Stimulated activated CD4-positive, alpha-beta T cell treated with anti-CD3 and anti-CD28 coated beads, Interleukin-4, amount 100 ng/mL, for 4 hours (primary cell): ENCODE measurements around the gene LDLRAD3.

Experiments used
- DNase-seq, 2 experiments: peaks; one replicate each; pipeline ENCODE4 v3.0.0-alpha.2; 2020

Gene LDLRAD3

DNA sequence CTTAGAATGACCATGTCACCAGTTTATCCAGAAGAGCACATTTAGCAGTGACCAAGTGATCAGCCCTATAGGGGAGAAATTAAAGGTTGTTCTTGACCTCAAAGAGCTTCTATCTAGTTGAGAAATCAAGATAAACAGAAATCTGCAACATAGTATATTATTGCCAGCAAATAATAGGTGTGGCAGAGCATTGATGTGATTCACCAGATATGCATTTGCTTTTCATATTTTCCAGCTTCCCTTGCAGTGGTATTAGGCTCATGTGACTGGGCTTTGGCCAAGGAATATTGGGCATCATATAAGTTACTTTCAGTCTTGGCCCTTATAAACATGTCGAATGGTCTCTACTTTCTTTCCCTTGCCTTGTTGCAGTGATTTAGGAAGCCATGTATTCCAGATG lies 310.9 kb downstream of the LDLRAD3 start:
- DNase-seq: no peak

DNA sequence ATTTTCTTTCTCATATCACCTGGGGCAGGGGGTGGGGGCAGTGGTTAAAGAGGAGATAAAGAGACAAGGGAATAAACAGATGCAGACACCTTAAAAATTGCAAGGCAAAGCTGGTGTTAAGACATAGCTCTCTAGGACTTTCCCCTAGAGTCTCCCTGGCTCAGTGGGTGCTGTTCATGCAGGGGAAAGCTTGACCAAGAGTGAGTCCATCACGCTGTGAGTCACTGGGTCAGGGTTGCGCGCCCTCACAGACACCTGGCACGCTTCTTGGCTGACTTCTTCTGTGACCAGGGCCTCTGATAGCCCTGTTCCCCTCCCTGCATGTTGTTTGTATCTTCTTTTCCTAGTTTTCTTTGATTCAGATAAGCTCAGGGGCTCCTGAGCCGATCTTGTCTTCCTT lies 313.5 kb downstream of the LDLRAD3 start:
- no peak for DNase-seq

DNA sequence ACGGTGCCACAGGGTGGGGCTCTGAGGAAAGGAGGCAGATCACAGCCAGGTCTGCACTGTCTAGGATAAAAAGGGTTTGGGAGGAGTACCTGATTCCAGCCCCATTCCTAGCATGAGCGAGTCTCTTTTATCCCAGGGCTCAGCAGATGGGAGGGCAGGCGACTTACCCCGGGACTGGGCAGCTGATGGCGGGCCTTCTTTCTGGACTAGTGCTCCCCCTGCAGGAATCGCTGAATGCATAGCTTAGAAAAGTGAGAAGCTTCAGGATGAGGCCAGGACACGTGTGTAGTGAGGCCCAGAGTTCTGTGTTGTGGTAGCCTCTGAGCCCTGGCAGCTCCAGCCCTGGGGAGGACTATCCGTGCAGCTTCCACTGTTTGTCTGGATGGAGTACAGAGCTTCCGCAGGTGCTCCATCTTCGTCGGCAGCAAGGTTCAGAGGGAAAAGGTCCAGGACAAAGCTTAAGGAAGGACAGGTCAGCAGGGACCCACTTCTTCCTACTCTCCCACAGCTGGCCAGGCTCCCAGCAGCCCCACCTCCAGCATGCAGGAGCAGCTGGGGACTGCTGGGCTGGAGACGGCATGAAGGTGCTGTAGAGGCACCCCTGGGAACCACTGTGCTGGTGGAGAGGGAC lies 315.0 kb downstream of the LDLRAD3 start:
- DNase-seq: no peak

DNA sequence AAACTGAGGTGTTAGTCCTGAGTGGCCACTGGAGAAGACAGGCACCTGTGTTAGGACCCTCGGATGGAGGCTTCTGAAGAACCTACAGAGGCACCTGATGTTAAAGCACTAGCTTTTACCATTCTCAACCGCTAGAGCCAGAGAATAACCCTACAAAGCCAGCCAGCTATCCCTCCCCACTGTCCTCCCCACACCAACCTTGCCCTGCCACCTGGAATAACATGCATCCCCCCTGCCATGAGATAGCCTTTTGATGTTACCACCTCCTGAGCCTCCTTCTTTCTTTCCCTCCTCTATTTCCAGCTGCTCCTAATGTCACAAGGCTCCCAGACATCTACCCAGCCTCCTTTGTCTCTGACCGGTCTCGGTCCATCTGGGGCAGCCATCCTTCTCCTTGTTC lies 317.2 kb downstream of the LDLRAD3 start:
- no peak for DNase-seq

DNA sequence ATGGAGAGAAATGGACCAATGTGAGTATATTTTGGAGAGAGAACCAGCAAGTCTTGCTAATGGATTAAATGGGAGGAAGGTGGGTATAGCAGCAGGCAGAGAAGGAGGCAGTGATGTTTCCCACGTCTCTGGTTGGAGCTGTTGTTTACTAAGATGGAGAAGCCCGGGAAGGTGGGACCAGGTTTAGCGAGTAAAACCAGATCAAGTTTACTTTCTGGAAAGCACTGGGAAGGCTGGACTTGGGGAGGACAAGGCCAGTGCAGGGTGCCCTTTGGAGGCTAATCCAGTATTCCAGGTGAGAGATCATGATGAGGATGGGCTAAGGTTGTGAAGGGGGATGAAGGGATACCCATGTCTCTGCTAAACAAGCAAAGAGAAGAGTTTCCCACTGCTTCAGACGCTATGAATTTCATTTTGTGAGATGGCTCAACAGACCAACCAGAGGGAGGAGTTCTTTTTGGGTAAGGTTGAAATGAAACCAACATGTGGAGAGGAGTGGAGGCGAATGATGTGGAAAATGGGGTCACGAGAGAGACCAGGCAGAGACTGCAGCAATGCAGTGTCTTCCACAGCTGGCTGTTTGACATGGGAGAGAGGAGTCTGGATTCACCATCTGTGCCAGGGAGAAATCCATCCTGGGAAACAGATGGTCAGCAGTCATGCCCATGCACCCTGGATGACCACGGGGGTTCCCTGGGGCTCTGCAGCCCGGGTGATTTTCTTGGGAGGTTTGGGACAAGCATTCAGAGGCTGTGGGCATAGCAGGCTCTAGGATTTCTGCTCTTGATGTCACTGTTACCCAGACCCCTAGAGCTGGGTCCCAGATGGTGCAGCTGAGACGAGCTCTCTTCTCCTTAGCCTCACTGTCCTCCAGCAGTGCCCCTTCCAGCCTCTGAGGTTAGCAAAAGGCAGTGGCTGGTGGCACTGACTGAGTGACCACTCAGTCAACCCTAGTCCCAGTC lies 320.4 kb downstream of the LDLRAD3 start:
- no peak for DNase-seq

DNA sequence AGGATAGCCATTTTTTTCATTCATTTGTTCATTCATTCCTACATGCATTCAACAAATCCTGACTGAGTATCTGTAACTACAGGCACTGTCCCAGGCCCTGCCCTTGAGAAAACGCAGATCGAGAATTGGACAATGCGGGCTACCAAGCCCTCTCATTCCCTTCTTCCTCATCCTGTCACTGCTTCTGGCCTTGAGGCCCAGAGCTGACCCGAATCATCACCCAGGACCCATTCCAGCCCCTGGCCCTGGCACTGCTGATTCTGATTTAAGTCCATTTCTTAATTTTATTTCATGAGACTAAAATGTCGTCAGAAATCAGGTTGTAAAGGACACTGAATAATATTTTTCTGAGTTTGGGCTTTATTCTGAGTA lies 321.1 kb downstream of the LDLRAD3 start:
- DNase-seq: no peak

DNA sequence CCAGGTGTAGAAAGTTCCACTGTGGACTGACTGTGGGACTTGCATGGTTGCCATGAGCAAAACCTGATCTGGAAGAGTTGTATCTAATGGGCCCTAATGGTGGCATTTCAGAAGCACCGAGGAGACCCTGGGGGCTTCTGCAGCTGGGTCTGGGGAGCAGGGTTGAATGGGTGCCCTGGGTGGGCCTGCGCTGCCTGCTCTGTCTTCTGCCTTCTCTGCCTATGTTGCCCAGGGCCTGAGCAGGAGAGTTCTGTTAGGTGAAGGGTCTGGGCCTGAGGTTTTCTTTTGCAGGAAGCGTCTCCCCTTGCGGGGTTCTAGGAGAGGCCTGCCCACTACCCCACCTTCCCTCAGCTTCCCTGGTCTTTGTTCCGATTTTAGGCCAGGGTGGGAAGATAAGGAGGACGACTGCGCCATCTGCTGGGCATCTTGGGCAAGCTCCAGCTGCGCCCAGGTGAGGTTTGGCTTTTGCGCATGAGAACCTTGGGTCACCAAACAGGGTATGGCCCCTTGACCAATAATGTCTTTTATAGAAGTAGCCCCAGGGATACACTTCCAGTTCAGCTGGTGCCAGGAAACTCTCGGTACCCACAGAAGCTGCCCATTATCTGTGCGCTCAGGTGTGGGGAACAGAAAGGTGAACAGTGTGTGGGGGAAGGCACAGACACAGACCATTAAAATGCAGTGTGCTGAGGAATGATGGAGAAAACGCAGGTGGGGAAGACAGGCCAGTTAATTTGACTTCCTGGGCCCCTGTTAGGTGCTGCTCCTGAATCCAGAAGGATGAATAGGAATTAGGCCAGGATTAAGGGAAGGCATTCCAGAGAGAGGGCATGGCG lies 322.1 kb downstream of the LDLRAD3 start:
- DNase-seq: peak; percentile 22 to 55

DNA sequence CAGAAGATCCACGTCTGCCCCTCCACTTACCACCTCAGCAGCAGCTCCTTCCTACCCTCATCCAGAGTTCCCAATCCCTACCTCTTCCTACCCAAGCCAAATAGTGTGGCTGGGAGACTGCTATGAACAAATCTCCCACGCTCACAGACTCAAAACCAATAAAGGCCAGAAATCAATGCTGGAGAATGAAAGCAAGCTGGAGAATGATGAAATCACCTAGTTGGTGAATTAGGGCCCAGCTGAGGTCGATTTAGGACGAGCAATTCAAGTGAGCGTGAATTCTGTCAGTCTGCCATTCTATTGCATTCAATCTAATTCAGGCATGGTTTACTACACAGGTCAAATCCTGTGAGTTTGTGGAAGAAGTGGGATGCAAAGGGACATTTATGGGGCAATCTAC lies 322.9 kb downstream of the LDLRAD3 start:
- DNase-seq: no peak

DNA sequence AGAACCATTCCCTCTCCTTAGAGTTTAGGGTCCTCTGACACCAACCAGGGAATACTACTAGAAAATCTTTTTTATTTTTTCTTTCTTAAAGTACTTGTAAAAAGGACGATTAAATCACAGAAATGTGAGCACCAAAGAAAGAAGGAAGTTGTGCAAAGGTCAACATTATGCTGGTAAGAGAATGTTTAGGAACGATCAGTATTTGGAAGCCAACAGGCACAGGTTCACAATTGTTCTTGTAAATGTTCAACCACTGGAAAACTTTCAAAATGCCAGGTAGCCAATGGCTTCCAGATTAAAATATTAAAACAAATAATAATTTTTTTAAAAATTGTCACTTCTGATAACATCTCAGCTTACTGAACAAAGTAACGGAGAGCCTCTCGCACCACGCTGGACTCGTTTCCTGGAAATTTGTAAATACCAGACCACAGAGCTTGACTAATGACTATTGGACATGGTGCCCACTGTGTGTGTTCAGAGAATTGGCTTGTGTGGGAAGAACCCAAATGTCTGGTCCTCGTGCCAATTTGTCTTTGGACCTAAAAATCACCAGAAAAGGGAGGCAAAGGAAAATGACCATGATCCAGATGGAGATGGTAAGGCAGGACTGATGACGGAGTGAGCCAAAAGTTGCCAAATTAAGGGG lies 324.6 kb downstream of the LDLRAD3 start:
- DNase-seq: no peak

DNA sequence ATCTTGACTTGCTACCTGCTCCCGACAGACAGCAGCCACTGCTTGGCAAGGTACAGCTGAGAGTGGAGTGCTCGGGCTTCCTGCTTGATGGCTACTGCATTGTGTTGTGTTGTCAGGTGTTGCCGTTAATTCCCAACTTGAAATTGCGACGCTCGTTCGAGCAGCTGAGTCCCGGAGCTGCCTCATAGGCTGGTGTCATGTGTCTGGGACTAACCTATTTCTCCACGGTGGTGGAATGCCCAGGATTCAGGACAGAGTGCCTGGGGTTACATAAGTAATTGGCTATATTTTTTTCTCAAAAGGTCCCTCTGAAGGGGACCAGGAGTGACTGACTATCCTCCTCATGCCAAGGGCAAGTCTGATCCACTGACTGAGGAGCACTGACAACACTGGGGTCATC lies 326.8 kb downstream of the LDLRAD3 start:
- no peak for DNase-seq

DNA sequence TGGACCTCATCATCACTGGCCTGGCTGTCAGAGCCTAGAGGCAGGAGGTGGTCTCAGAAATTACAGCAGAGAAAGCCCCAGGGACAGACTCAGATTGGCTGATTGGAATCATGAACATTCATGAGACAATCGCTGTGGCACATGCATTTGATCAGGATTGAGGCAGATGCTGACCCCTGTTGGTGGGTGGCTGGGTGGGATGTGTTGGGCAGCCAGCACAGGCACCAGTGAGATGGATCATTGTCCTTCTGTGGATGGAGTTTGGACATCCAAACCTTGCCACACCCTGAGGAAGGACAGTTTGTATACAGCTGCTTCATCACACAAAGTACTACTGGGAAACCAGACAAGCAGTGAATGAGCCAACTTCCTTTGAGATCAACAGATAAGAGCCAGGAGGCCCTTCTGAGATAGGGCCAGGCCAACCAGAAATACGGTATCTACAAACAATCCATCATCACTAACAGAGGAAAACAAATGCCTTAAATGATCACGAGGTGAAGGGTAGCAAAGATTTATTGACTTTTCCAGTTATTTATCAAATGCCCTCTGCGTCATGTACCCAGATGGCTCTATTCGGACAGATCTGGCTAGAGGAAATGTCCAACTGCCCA lies 328.0 kb downstream of the LDLRAD3 start:
- DNase-seq: no peak

DNA sequence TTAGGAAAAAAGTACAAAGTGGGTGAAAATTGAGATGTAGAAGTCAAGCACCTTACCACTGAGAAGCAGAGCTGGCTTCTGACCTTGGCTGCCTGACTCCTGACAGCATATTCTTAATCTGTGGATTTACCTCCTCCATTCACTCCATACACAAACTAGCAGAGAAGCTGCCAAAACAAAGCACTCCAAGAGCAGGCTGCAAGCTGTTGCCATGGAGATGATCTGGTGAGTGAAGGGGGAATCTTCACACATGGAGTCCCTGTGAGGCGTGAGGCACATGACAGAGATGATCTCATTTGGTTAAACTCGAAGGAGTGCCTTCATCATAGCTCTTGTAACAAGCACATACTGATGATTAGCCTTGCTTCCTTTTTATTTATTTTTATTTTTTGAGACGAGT lies 329.2 kb downstream of the LDLRAD3 start:
- no peak for DNase-seq

DNA sequence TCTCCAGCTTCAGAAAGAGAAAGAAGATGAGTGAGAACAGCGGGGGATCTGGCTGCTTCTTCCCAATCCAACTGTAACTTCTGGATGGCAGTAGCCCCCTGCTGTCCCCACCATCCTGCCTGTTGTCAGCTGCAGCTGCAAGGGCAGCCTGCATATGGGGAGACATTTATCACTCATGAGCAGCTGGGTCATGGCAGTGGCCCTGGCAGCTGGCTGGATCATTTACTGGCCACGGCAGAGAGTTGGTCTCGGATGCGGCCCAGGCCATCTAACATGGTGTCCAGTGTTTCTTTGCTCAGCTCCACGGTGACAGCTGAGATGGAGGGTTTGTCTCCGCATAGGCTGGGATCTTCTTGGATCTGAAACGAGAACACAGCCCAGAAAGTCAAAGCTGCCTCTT lies 330.6 kb downstream of the LDLRAD3 start:
- DNase-seq: no peak

DNA sequence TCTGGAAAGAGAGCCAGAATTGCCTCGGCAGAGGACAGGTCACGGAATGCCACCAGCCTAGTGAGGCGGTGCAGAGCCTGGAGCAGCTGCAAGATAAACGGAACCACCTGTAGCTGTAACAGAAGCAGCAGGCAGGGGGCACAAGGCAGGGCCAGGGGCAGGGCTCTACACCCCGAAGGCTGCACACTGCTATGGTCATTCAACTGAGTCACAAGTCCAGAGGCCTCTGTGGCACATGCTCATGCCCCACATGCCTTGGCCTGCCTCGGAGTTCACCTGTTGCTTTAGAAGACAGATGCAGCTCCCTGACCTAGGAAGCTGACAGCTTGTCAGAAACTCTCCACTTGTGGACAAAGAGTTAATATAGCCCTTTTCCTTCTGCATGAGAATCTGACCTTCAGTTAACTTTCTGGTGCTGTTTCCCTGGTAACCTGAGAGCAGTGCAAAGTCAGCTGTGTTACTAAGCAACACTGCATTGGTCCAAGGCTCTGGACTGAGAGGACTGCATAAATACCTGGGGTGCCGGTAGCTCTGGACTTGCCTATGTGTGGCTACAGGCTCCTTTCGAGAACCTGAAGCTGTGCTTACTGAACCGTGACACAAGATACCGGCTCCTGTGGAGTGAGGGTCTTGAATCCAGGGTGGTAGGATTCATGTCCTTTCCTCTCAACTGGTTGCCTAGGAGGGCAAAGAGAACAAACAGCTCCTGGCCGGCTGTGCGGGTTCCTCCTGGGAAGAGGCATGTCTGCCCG lies 334.8 kb downstream of the LDLRAD3 start:
- DNase-seq: no peak

DNA sequence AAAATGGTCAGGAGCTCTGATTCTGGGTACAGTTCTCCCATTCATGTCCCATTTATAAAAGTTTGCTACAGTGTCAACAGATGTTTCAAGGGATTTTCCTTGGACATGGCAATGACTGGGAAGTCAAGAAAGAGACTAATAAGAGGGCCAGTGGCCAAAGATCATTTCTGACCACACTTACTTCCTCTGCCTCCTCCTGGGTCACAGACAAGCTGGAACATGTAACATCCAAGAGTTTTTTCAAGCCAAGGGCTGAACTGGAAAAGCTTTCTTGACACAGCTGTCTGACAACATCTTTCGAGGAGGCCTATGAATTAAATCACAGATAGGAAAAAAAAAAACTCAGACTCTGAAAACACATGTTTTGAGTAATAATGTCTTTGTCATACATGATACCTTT lies 336.7 kb downstream of the LDLRAD3 start:
- no peak for DNase-seq
